Activated CD8-positive, alpha-beta T cell treated with anti-CD3 and anti-CD28 coated beads, Interleukin-2, amount 10 ng/mL, durations not matched to agents 7 days and 5 days (primary cell): ENCODE results near the gene TRMT112. TPM values are rescaled to one million over a fixed set of nuclear protein-coding genes. Genes with fewer than 3 reads are reported as not detected.

Experiments used
- ATAC-seq: fragments of 150-1000 bp; cut with Tn5 transposase; one replicate; pipeline ENCODE4 v1.10.0; 2021; ENCODE audit warnings: moderate library complexity
- CTCF ChIA-PET: fragments of 350-600 bp; sonication (Branson Sonifier 250); formaldehyde crosslinking; loops from one replicate; lab custom pipeline; 2021; ENCODE audit warnings: antibody characterized with exemption; lab: Charles Lee
- POLR2A ChIA-PET: fragments of 350-600 bp; sonication (Branson Sonifier 250); formaldehyde crosslinking; loops from one replicate; lab custom pipeline; 2021; ENCODE audit warnings: antibody characterized with exemption; lab: Charles Lee
- DNase-seq: peaks from one replicate; pipeline ENCODE4 v3.0.0-alpha.2; 2020
- H3K27ac Mint-ChIP-seq: one replicate; pipeline ENCODE4 v1.8.0; 2021; ENCODE audit warnings: mild to moderate bottlenecking, mixed read lengths
- H3K27me3 Mint-ChIP-seq: one replicate; pipeline ENCODE4 v1.8.0; 2021; ENCODE audit warnings: low read depth, mixed read lengths
- H3K36me3 Mint-ChIP-seq: one replicate; pipeline ENCODE4 v1.8.0; 2021; ENCODE audit warnings: low read depth, mixed read lengths
- H3K4me1 Mint-ChIP-seq: one replicate; pipeline ENCODE4 v1.8.0; 2021; ENCODE audit warnings: low read depth, mixed read lengths
- H3K4me3 Mint-ChIP-seq: one replicate; pipeline ENCODE4 v1.8.0; 2021; ENCODE audit warnings: mild to moderate bottlenecking, mixed read lengths
- H3K9me3 Mint-ChIP-seq: one replicate; pipeline ENCODE4 v1.8.0; 2022; ENCODE audit warnings: mixed read lengths; ENCODE audit not compliant: insufficient read depth
- total RNA-seq, 2 experiments: library from RNA; stranded (reverse); gene quantifications; one replicate each; pipeline ENCODE4 v1.2.3, GENCODE V29; 2021

TRMT112 gene
- total RNA-seq, 2 experiments from 2014 or later, result 154 to 165 TPM

DNA sequence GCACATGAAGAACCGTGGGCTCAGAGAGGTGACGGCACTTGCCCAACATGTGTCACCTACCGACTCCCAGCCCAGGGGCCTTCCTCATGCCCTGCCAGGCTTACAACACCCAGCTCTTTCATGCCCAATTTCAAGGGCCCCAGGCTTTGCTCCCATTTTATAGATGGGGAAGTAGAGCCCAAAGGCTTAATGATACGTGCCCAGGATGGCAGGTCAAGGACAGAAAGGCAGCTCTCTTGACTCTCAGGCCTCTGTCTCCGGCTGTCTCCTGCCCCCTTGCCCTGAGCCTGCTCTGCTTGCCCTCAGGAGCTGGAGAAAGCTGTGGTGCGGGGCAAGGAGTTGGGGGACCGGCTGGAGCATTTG is 31.6 kb upstream of the TRMT112 start:
- POLR2A ChIA-PET, result interaction anchor here (0.7 to 1.2 kb wide), 2 partner anchors 9 to 31 kb away, joined by 4 to 5 read pairs; partner anchors contain the start of genes CCDC88B, PRDX5 and TRMT112
- no peak overlapping the region for H3K4me3 Mint-ChIP-seq
- DNase-seq, result no peak
- no peaks in the 10 kb centered on the region for H3K27me3 Mint-ChIP-seq
- H3K9me3 Mint-ChIP-seq, result no peaks in the 10 kb centered on the region
- ATAC-seq, result no peak
- CTCF ChIA-PET, result interaction anchor here (1.0 to 1.5 kb wide), 2 partner anchors 17 to 31 kb away, joined by 3 to 6 read pairs; partner anchors contain the start of genes PRDX5 and TRMT112
- H3K27ac Mint-ChIP-seq, result no peak overlapping the region
- peaks cover 8% of the 10 kb centered on the region for H3K4me1 Mint-ChIP-seq
- H3K36me3 Mint-ChIP-seq, result peaks cover 26% of the 10 kb centered on the region

DNA sequence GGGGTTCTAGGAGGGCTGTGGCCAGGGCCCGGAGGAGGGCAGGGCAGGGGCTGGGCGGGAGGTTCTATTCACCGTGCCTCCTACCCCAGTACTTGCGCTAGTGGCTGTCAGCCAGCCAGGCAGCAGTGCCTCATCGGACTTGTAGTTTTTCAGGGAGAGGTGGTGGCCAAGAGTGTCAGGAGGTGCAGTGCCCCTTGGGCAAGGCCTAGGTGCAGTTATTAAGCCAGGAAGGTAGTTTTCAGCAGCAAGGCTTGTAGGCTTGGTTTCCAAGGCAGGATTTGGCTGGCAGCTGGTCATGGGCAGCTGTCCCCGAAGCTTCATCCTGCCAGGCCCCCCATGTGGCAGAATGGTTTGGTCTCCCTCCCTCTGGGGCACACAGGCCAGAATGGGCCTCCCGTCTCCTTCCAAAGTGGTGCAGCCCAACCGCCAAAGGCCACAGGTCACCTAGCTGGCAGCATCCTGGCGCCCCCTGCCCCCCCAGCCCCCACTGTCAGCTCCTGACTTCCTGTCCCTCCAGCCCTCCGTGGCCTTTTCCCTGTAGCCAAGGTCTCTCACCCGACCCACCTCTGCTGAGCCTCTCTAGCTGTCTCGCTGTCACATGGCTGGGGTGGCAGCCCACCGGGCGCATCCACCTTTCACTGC is 31.1 kb upstream of the TRMT112 start:
- Mint-ChIP-seq H3K36me3 (peaks cover 27% of the 10 kb centered on the region), H3K9me3 (no peaks in the 10 kb centered on the region), H3K4me3 (no peak overlapping the region), H3K27me3 (no peaks in the 10 kb centered on the region), H3K27ac (no peak overlapping the region), H3K4me1 (peaks cover 8% of the 10 kb centered on the region)
- CTCF ChIA-PET, result interaction anchor here (1.0 to 1.5 kb wide), 2 partner anchors 17 to 31 kb away, joined by 3 to 6 read pairs; partner anchors contain the start of genes PRDX5 and TRMT112
- POLR2A ChIA-PET, result interaction anchor here (1.2 kb wide), 1 partner anchor 31 kb away, joined by 4 read pairs; the partner anchor contains the start of genes PRDX5 and TRMT112
- DNase-seq (no peak), ATAC-seq (no peak)

DNA sequence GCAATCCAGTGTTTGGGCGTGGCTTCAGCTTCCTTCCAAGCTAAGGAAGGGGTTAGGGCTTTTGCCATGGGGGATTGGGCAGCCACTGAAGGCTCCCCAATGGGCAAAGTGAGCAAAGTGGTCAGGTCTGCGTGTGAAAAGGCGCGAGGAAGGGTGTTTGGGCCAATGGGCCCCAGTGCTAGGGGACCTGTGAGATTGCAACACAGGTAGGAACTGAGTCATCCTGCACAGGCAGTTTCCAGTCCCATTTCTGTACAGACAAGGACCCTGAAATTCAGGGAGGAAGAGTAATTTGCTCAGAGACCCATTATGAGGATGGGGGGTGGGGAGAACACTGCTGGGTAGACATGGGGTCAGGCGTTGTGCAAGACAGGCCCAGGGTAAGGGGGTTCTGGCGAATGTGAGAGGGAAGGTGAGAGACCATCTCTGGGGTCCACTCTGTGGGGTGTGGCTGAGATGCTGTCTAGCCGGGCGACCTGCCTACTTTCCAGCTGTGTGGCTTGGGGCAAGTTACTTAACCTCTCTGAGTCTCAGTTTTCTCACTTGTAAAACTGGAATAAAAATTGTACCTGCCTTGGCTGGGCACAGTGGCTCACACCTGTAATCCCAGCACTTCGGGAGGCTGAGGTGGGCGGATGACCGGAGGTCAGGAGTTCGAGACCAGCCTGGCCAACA is 30.0 kb upstream of the TRMT112 start:
- no peak overlapping the region for H3K27ac Mint-ChIP-seq
- peaks cover 14% of the 10 kb centered on the region for H3K4me1 Mint-ChIP-seq
- CTCF ChIA-PET, result interaction anchor here (1.5 to 2.7 kb wide), 2 partner anchors 8 to 16 kb away, joined by 6 to 8 read pairs; no protein-coding TSS in a partner anchor
- H3K4me3 Mint-ChIP-seq, result no peak overlapping the region
- no peaks in the 10 kb centered on the region for H3K9me3 Mint-ChIP-seq
- ATAC-seq (no peak), DNase-seq (no peak)
- H3K36me3 Mint-ChIP-seq, result peaks cover 31% of the 10 kb centered on the region
- H3K27me3 Mint-ChIP-seq, result no peaks in the 10 kb centered on the region
- POLR2A ChIA-PET, result interaction anchor here (0.7 kb wide), 1 partner anchor 359 kb away, joined by 3 read pairs; no protein-coding TSS in a partner anchor

DNA sequence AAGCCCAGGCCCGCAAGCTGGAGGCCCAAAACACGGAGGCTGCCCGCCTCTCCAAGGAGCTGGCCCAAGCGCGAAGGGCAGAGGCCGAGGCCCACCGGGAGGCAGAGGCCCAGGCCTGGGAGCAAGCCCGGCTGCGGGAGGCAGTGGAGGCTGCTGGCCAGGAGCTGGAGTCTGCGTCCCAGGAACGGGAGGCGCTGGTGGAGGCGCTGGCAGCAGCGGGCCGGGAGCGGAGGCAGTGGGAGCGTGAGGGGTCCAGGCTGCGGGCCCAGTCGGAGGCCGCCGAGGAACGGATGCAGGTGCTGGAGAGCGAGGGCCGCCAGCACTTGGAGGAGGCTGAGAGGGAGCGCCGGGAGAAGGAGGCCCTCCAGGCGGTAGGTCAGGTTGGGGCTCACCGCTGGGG is 27.4 kb upstream of the TRMT112 start:
- H3K27ac Mint-ChIP-seq, result no peak overlapping the region
- DNase-seq (no peak), ATAC-seq (no peak)
- ChIA-PET CTCF (interaction anchor here (1.3 to 3.1 kb wide), 3 partner anchors 10 to 13 kb away, joined by 3 to 9 read pairs (median 8); no protein-coding TSS in a partner anchor), POLR2A (no interaction called here)
- peaks cover 33% of the 10 kb centered on the region for H3K36me3 Mint-ChIP-seq
- peaks cover 33% of the 10 kb centered on the region for H3K4me1 Mint-ChIP-seq
- no peak overlapping the region for H3K4me3 Mint-ChIP-seq
- no peaks in the 10 kb centered on the region for H3K9me3 Mint-ChIP-seq
- no peaks in the 10 kb centered on the region for H3K27me3 Mint-ChIP-seq

DNA sequence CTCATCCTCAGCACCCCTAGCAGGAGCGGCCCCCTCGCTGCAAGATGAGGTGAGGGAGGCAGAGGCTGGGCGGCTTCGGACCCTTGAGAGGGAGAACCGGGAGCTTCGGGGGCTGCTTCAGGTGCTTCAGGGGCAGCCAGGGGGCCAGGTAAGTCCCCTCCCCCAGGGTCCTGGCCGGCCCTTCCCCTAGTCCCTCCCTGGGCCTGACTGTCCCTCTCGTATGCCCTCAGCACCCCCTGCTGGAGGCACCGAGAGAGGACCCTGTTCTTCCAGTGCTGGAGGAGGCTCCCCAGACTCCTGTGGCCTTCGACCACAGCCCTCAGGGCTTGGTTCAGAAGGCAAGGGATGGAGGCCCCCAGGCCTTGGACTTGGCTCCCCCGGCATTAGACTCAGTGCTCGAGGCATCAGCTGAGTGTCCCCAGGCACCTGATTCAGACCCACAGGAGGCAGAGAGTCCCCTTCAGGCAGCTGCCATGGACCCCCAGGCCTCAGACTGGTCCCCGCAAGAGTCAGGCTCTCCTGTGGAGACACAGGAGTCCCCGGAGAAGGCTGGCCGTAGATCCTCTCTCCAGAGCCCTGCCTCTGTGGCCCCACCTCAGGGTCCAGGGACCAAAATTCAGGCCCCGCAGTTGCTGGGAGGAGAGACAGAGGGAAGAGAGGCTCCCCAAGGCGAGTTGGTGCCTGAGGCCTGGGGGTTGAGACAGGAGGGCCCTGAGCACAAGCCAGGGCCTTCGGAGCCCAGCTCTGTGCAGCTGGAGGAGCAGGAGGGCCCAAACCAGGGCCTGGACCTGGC is 26.6 kb upstream of the TRMT112 start:
- DNase-seq, result no peak
- Mint-ChIP-seq H3K4me1 (peaks cover 41% of the 10 kb centered on the region), H3K27ac (no peak overlapping the region), H3K27me3 (no peaks in the 10 kb centered on the region), H3K9me3 (no peaks in the 10 kb centered on the region), H3K36me3 (peaks cover 40% of the 10 kb centered on the region), H3K4me3 (no peak overlapping the region)
- CTCF ChIA-PET, result interaction anchor here (0.6 to 5.3 kb wide), 5 partner anchors 11 to 136 kb away, joined by 3 to 47 read pairs (median 8); partner anchors contain the start of genes PRDX5 and TRMT112
- ATAC-seq, result no peak
- POLR2A ChIA-PET, result no interaction called here

DNA sequence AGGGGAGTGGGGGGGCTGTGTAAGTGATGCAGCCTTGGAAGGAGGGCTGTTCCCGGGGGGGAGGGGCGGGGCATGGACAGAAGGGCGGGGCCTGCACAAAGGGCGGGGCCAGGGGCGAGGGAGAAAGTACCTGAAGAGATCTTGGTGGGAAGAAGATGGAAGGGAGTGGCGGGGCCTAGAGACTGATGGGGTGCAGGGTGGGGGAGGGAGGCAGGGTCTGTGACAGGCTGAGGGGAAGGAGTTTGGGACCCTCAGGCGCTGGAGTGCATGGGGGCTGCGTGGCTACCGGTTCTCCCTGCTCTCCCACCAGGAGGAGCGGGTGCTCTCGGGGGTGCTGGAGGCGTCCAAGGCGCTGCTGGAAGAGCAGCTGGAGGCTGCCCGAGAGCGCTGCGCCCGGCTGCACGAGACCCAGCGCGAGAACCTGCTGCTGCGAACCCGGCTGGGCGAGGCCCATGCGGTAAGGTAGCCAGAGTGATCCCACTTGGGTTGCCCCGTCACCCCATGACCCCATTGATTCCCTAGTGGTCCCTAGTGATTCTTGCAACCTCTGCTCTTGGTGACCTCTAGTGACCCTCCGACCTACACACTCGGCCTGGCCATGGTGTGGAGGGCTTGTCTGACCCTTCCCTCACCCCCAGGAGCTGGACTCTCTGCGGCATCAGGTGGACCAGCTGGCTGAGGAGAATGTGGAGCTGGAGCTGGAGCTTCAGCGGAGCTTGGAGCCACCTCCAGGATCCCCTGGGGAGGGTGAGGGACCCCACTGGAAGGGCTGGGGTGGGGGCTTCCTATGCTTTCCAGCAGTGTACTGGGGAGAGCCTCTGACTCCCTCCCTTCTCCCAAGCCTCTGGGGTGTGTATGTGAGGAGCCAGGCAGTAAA is 25.7 kb upstream of the TRMT112 start:
- Mint-ChIP-seq H3K27me3 (no peaks in the 10 kb centered on the region), H3K27ac (no peak overlapping the region), H3K4me1 (peaks cover 47% of the 10 kb centered on the region), H3K9me3 (no peaks in the 10 kb centered on the region), H3K36me3 (peaks cover 42% of the 10 kb centered on the region), H3K4me3 (no peak overlapping the region)
- ATAC-seq (no peak), DNase-seq (no peak)
- ChIA-PET CTCF (interaction anchor here (0.6 to 5.3 kb wide), 13 partner anchors 9 to 139 kb away, joined by 3 to 47 read pairs (median 4); partner anchors contain the start of genes ESRRA, PRDX5 and TRMT112), POLR2A (interaction anchor here (0.7 to 2.2 kb wide), 2 partner anchors 10 to 39 kb away, joined by 3 to 7 read pairs; partner anchors contain the start of gene ESRRA)

DNA sequence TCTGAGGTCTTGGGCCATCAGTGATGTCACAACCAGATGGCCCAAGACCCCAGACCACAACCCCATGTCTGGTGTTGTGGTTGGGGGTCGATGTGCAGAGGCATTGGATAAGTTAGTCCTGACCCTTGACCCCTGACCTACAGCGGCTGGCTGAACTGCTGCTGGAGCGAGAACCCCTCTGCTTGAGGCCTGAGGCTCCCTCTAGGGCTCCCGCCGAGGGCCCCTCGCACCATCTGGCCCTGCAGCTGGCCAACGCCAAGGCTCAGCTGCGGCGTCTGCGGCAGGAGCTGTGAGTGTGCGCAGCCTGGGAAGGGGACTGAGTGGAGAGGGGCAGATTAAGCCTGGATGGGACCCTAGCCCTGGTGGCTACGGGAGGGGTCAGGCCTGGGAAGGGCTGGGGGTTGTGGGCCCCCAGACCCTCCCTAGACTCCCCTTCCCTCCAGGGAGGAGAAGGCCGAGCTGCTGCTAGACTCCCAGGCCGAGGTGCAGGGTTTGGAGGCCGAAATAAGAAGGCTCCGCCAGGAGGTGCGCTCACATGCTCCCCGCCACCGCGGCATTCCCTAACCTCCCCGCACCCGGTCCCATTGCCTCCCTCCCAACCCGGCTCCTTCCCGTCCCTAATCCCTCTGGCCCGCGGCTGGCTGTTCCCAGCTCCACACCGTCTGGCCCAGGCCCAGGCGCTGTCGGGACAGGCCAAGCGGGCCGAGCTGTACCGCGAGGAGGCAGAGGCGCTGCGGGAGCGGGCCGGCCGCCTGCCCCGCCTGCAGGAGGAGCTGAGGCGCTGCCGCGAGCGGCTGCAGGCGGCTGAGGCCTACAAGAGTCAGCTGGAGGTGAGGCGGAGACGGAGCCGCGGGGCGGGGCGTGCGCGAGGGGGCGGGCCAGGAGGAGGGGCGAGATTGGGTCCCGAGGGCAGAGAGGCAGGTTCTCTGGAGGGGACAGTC is 24.8 kb upstream of the TRMT112 start:
- H3K9me3 Mint-ChIP-seq, result no peaks in the 10 kb centered on the region
- no peak overlapping the region for H3K27ac Mint-ChIP-seq
- H3K27me3 Mint-ChIP-seq, result no peaks in the 10 kb centered on the region
- H3K36me3 Mint-ChIP-seq, result peaks cover 46% of the 10 kb centered on the region
- CTCF ChIA-PET, result interaction anchor here (0.6 to 5.3 kb wide), 14 partner anchors 10 to 138 kb away, joined by 3 to 47 read pairs (median 4); partner anchors contain the start of genes ESRRA, PRDX5 and TRMT112
- H3K4me3 Mint-ChIP-seq, result peak overlapping the region; percentile 80
- ATAC-seq (peak; percentile 84), DNase-seq (peak; percentile 95)
- POLR2A ChIA-PET, result interaction anchor here (0.7 to 4.3 kb wide), 3 partner anchors 11 to 38 kb away, joined by 3 to 37 read pairs (median 7); partner anchors contain the start of genes ESRRA, PRDX5 and TRMT112
- H3K4me1 Mint-ChIP-seq, result peaks cover 55% of the 10 kb centered on the region

DNA sequence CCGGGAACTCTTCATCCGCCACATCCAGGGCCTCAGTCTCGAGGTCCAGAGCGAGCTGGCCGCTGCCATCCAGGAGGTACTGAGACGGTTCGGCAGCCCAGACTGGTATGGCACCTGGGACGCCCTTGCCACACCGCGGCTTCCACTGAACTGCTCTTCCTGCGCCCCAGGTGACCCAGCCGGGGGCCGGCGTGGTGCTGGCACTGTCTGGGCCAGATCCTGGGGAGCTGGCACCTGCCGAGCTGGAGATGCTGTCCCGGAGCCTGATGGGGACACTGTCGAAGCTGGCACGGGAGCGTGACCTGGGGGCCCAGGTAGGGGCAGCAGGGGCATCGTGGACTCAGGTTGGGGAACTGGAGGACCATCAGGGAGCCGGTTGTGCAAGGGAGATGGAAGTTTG is 24.1 kb upstream of the TRMT112 start:
- peaks cover 55% of the 10 kb centered on the region for H3K4me1 Mint-ChIP-seq
- H3K36me3 Mint-ChIP-seq, result peaks cover 44% of the 10 kb centered on the region
- no peaks in the 10 kb centered on the region for H3K27me3 Mint-ChIP-seq
- DNase-seq (no peak), ATAC-seq (no peak)
- POLR2A ChIA-PET, result interaction anchor here (0.8 to 4.3 kb wide), 4 partner anchors 10 to 134 kb away, joined by 4 to 37 read pairs (median 14); partner anchors contain the start of genes ESRRA, PRDX5 and TRMT112
- CTCF ChIA-PET, result interaction anchor here (0.6 to 5.3 kb wide), 10 partner anchors 11 to 92 kb away, joined by 3 to 47 read pairs (median 6); partner anchors contain the start of genes CATSPERZ, ESRRA, PRDX5 and TRMT112
- H3K4me3 Mint-ChIP-seq, result peak overlapping the region; percentile 80
- H3K9me3 Mint-ChIP-seq, result no peaks in the 10 kb centered on the region
- H3K27ac Mint-ChIP-seq, result peak overlapping the region; percentile 55

DNA sequence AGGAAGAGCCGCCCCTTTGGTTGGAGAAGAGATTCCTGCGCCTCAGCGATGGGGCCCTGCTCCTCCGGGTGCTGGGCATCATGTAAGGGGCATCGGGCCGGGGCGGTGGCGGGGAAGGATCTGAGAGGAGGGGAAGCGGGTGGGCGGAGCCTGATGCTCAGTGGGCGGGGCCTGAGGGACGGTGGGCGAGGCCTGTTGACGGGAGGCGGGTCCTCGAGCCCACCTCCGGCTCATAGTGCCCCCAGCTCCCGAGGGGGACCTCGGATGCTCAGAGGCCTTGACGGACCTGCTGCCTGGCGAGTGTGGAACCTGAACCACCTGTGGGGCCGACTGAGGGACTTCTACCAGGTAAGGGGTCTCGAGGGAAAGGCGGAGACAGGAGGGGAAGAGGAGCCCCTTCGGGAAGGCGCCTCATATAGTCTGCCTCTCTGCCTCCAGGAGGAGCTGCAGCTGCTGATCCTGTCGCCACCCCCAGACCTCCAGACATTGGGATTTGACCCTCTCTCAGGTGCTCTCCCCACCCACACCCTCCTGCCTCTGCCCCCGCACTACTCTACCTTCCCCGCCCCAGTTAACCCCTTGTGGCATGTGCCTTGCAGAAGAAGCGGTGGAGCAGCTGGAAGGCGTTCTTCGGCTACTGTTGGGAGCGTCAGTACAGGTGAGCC is 23.4 kb upstream of the TRMT112 start:
- ChIA-PET POLR2A (interaction anchor here (0.6 to 4.3 kb wide), 8 partner anchors 9 to 566 kb away, joined by 3 to 37 read pairs (median 4); partner anchors contain the start of genes ESRRA, PRDX5 and TRMT112), CTCF (interaction anchor here (0.6 to 5.3 kb wide), 7 partner anchors 10 to 91 kb away, joined by 3 to 47 read pairs (median 6); partner anchors contain the start of genes CATSPERZ, PRDX5 and TRMT112)
- no peaks in the 10 kb centered on the region for H3K9me3 Mint-ChIP-seq
- H3K4me3 Mint-ChIP-seq, result peak overlapping the region; percentile 80
- peak; percentile 54 for ATAC-seq
- peak; percentile 87 for DNase-seq
- no peaks in the 10 kb centered on the region for H3K27me3 Mint-ChIP-seq
- H3K4me1 Mint-ChIP-seq, result peaks cover 55% of the 10 kb centered on the region
- H3K36me3 Mint-ChIP-seq, result peaks cover 41% of the 10 kb centered on the region
- peak overlapping the region; percentile 91 for H3K27ac Mint-ChIP-seq
